GM12878 (cell line): ENCODE measurements around the gene EIF2S1. TPM values are rescaled to one million over a fixed set of nuclear protein-coding genes. Genes with fewer than 3 reads are reported as not detected.

Experiments
- CHD2 ChIP-seq: IDR thresholded peaks from 2 replicates; pipeline ENCODE4 v1.6.1; 2011; ENCODE audit warnings: low read depth, low read length, improper control_type of control experiment, borderline replicate concordance
- CHD4 ChIP-seq: fragments of 200-600 bp; sonication (generic); IDR thresholded peaks from 2 replicates; pipeline ENCODE4 v1.6.1; 2016; ENCODE audit warnings: mild to moderate bottlenecking
- ELK1 ChIP-seq: IDR thresholded peaks from 2 replicates; pipeline ENCODE4 v1.6.1; 2012; ENCODE audit warnings: low read depth, low read length, improper control_type of control experiment
- IRF4 ChIP-seq: IDR thresholded peaks from 2 replicates; pipeline ENCODE4 v1.6.1; 2011; ENCODE audit warnings: low read depth, low read length
- MEF2A ChIP-seq: IDR thresholded peaks from 2 replicates; pipeline ENCODE4 v1.6.1; 2011; ENCODE audit warnings: low read depth, mild to moderate bottlenecking, low read length, moderate library complexity; ENCODE audit not compliant: insufficient read depth
- NFXL1 ChIP-seq: fragments of 450-650 bp; IDR thresholded peaks from 2 replicates; pipeline ENCODE4 v1.6.1; 2017; ENCODE audit warnings: antibody characterized with exemption, mild to moderate bottlenecking, borderline replicate concordance
- POU2F2 ChIP-seq: IDR thresholded peaks from 3 replicates; pipeline ENCODE4 v1.6.1; 2011; ENCODE audit warnings: low read depth, mild to moderate bottlenecking, low read length, borderline replicate concordance
- RFX5 ChIP-seq: IDR thresholded peaks from 2 replicates; pipeline ENCODE4 v1.6.1; 2011; ENCODE audit warnings: low read depth, low read length, improper control_type of control experiment
- SIN3A ChIP-seq: IDR thresholded peaks from 2 replicates; pipeline ENCODE4 v1.6.1; 2012; ENCODE audit warnings: low read depth, low read length, improper control_type of control experiment
- STAT3 ChIP-seq: IDR thresholded peaks from 2 replicates; pipeline ENCODE4 v1.6.1; 2011; ENCODE audit warnings: low read depth, low read length, improper control_type of control experiment
- SUPT20H ChIP-seq: IDR thresholded peaks from 2 replicates; pipeline ENCODE4 v1.6.1; 2011; ENCODE audit warnings: low read depth, mild to moderate bottlenecking, low read length, moderate library complexity, borderline replicate concordance; ENCODE audit not compliant: control insufficient read depth
- ZNF24 ChIP-seq: fragments of 450-650 bp; IDR thresholded peaks from 2 replicates; pipeline ENCODE4 v1.6.1; 2017; ENCODE audit warnings: antibody characterized with exemption, mild to moderate bottlenecking
- ZZZ3 ChIP-seq: IDR thresholded peaks from 2 replicates; pipeline ENCODE4 v1.6.1; 2011; ENCODE audit warnings: low read depth; ENCODE audit not compliant: control insufficient read depth, insufficient read length
- polyA plus RNA-seq, 11 experiments: library from polyadenylated mRNA; depleted of rRNA in 4 of 11; unstranded in 6 of 11; stranded (reverse) in 5 of 11; fragments of >200 nt; fragmentation: Nextera tagmentation in 4 of 11; fragmentation: Illumina TruSeq in 1 of 11; extraction: Ambion mirVana in 4 of 11; extraction: Trizol in 1 of 11; gene quantifications; 1 replicate in 1 of 11; 2 replicates in 10 of 11; pipeline versions ENCODE4 v1.2.1 to v1.2.3, GENCODE V29; 2011 to 2016; ENCODE audit warnings: inconsistent platforms in 2 of 11, missing spikeins in 2 of 11, low read depth in 1 of 11
- total RNA-seq, 4 experiments: library from RNA; depleted of rRNA in 3 of 4; stranded (reverse); fragments of >200 nt in 3 of 4; fragmentation: Illumina TruSeq in 1 of 4; extraction: Trizol in 1 of 4; gene quantifications; 2 replicates each; pipeline versions ENCODE4 v1.2.1 to v1.2.3, GENCODE V29; 2013 to 2021
- TF ChIP-seq, protein P1 (sequence below): fragments of 450-650 bp; formaldehyde crosslinking; IDR thresholded peaks from 2 replicates; pipeline ENCODE4 v1.5.0; 2022; ENCODE audit warnings: mild to moderate bottlenecking, missing genetic modification characterization
- TF ChIP-seq, protein P2 (sequence below): IDR thresholded peaks from 2 replicates; pipeline ENCODE4 v1.6.1; 2012; ENCODE audit warnings: mild to moderate bottlenecking, low read depth, low read length
- TF ChIP-seq, protein P3 (sequence below): fragments of 150-350 bp; IDR thresholded peaks from 2 replicates; pipeline ENCODE4 v1.6.1; 2016; ENCODE audit warnings: low read depth, low read length
- TF ChIP-seq, protein P4 (sequence below): fragments of 450-650 bp; IDR thresholded peaks from 2 replicates; pipeline ENCODE4 v1.6.1; 2014; ENCODE audit warnings: mild to moderate bottlenecking

The EIF2S1 gene
- total and polyA plus RNA-seq, 10 of the 15 experiments (the other 5 are each of a cell fraction or from before 2014, with no cell fraction given): 155 to 563 (median 262) TPM

GRCh38 chr14:67359775-67360469 is at the start of gene EIF2S1, which contains the start of gene ATP6V1D (continued):
- TF ChIP-seq, protein P1, sequence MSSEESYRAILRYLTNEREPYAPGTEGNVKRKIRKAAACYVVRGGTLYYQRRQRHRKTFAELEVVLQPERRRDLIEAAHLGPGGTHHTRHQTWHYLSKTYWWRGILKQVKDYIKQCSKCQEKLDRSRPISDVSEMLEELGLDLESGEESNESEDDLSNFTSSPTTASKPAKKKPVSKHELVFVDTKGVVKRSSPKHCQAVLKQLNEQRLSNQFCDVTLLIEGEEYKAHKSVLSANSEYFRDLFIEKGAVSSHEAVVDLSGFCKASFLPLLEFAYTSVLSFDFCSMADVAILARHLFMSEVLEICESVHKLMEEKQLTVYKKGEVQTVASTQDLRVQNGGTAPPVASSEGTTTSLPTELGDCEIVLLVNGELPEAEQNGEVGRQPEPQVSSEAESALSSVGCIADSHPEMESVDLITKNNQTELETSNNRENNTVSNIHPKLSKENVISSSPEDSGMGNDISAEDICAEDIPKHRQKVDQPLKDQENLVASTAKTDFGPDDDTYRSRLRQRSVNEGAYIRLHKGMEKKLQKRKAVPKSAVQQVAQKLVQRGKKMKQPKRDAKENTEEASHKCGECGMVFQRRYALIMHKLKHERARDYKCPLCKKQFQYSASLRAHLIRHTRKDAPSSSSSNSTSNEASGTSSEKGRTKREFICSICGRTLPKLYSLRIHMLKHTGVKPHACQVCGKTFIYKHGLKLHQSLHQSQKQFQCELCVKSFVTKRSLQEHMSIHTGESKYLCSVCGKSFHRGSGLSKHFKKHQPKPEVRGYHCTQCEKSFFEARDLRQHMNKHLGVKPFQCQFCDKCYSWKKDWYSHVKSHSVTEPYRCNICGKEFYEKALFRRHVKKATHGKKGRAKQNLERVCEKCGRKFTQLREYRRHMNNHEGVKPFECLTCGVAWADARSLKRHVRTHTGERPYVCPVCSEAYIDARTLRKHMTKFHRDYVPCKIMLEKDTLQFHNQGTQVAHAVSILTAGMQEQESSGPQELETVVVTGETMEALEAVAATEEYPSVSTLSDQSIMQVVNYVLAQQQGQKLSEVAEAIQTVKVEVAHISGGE: no peak
- TF ChIP-seq, protein P2, sequence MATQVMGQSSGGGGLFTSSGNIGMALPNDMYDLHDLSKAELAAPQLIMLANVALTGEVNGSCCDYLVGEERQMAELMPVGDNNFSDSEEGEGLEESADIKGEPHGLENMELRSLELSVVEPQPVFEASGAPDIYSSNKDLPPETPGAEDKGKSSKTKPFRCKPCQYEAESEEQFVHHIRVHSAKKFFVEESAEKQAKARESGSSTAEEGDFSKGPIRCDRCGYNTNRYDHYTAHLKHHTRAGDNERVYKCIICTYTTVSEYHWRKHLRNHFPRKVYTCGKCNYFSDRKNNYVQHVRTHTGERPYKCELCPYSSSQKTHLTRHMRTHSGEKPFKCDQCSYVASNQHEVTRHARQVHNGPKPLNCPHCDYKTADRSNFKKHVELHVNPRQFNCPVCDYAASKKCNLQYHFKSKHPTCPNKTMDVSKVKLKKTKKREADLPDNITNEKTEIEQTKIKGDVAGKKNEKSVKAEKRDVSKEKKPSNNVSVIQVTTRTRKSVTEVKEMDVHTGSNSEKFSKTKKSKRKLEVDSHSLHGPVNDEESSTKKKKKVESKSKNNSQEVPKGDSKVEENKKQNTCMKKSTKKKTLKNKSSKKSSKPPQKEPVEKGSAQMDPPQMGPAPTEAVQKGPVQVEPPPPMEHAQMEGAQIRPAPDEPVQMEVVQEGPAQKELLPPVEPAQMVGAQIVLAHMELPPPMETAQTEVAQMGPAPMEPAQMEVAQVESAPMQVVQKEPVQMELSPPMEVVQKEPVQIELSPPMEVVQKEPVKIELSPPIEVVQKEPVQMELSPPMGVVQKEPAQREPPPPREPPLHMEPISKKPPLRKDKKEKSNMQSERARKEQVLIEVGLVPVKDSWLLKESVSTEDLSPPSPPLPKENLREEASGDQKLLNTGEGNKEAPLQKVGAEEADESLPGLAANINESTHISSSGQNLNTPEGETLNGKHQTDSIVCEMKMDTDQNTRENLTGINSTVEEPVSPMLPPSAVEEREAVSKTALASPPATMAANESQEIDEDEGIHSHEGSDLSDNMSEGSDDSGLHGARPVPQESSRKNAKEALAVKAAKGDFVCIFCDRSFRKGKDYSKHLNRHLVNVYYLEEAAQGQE: no peak
- TF ChIP-seq CHD2 (peak; percentile 85), NFXL1 (no peak), CHD4 (no peak), ELK1 (peak; percentile 98), STAT3 (no peak), RFX5 (0 out of 2 replicates have a peak, but pooled peaks have one; percentile 60), ZNF24 (no peak), ZZZ3 (no peak), MEF2A (no peak), SIN3A (peak; percentile 97), SUPT20H (no peak), IRF4 (no peak), POU2F2 (peak; percentile 62; the same call in 2 of the 3 replicates)
- TF ChIP-seq, protein P3, sequence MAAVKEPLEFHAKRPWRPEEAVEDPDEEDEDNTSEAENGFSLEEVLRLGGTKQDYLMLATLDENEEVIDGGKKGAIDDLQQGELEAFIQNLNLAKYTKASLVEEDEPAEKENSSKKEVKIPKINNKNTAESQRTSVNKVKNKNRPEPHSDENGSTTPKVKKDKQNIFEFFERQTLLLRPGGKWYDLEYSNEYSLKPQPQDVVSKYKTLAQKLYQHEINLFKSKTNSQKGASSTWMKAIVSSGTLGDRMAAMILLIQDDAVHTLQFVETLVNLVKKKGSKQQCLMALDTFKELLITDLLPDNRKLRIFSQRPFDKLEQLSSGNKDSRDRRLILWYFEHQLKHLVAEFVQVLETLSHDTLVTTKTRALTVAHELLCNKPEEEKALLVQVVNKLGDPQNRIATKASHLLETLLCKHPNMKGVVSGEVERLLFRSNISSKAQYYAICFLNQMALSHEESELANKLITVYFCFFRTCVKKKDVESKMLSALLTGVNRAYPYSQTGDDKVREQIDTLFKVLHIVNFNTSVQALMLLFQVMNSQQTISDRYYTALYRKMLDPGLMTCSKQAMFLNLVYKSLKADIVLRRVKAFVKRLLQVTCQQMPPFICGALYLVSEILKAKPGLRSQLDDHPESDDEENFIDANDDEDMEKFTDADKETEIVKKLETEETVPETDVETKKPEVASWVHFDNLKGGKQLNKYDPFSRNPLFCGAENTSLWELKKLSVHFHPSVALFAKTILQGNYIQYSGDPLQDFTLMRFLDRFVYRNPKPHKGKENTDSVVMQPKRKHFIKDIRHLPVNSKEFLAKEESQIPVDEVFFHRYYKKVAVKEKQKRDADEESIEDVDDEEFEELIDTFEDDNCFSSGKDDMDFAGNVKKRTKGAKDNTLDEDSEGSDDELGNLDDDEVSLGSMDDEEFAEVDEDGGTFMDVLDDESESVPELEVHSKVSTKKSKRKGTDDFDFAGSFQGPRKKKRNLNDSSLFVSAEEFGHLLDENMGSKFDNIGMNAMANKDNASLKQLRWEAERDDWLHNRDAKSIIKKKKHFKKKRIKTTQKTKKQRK: no peak
- TF ChIP-seq, protein P4, sequence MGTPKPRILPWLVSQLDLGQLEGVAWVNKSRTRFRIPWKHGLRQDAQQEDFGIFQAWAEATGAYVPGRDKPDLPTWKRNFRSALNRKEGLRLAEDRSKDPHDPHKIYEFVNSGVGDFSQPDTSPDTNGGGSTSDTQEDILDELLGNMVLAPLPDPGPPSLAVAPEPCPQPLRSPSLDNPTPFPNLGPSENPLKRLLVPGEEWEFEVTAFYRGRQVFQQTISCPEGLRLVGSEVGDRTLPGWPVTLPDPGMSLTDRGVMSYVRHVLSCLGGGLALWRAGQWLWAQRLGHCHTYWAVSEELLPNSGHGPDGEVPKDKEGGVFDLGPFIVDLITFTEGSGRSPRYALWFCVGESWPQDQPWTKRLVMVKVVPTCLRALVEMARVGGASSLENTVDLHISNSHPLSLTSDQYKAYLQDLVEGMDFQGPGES: no peak
